Measurements from ENCODE around the gene EPHB4.
"Not testable (repeated sequence)": the region's sequence is repeated elsewhere in the genome, so short reads cannot be mapped to it uniquely, and the experiment has no call there.

EPHB4 gene

DNA sequence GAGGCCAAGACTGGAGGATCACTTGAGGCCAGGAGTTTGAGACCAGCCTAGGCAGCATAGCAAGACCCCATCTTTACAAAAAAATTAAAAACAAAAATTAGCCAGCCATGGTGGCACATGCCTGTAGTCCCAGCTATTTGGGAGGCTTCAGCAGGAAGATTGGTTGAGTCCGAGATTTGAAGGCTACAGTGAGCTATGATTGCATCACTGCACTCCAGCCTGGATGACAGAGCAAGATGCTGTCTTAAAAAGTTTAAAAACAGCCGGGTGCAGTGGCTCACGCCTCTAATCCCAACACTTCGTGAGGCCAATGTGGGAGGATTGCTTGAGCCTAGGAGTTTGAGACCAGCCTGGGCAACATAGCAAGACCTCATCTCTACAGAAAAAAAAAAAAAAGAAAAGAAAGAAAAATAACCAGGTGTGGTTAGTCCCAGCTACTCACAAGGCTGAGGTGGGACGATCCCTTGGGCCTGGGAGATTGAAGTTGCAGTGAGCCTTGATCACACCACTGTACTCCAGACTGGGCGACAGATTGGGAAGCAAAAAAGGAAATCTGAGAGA is 49.2 kb downstream of the EPHB4 start:
- H3K4me1 ChIP-seq (ENCODE audit: control insufficient read depth in 1 of 2, insufficient read depth in 2 of 2, low read length in 2 of 2), result no peaks in the 10 kb centered on the region
- H3K27me3 ChIP-seq (ENCODE audit: low read depth, low read length), result no peaks in the 10 kb centered on the region
- no peaks in the 10 kb centered on the region for H3K9me3 ChIP-seq (ENCODE audit: control insufficient read depth in 1 of 2, low read length in 2 of 2)
- H3K36me3 ChIP-seq (ENCODE audit: control insufficient read depth in 1 of 2, insufficient read depth in 2 of 2, low read length in 2 of 2), result no peaks in the 10 kb centered on the region
- H3K27ac ChIP-seq (ENCODE audit: low read length), result no peak overlapping the region
- H3K4me3 ChIP-seq (ENCODE audit: low read depth in 1 of 2, low read length in 2 of 2), result no peak overlapping the region

DNA sequence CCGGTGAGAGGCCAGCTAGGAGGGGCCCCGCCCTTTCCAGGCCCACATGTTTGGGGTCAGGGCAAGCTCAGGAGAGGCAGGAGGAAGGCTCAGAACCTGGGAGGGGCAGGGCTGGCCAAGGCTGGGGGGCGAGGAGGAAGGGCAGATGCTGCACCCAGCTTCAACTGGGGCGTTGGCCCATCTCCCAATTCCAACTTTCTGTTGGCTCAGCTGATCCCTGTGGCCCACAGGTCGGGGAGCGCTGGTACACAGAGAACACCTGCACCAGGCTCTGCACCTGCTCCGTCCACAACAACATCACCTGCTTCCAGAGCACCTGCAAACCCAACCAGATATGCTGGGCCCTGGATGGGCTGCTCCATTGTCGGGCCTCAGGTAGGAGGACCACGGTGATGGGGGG is 53.8 kb downstream of the EPHB4 start:
- Histone ChIP-seq H3K9me3 (ENCODE audit: control insufficient read depth in 1 of 2, low read length in 2 of 2) (no peaks in the 10 kb centered on the region), H3K36me3 (ENCODE audit: control insufficient read depth in 1 of 2, insufficient read depth in 2 of 2, low read length in 2 of 2) (no peaks in the 10 kb centered on the region), H3K27me3 (ENCODE audit: low read depth, low read length) (no peaks in the 10 kb centered on the region), H3K27ac (ENCODE audit: low read length) (no peak overlapping the region), H3K4me1 (ENCODE audit: control insufficient read depth in 1 of 2, insufficient read depth in 2 of 2, low read length in 2 of 2) (no peaks in the 10 kb centered on the region), H3K4me3 (ENCODE audit: low read depth in 1 of 2, low read length in 2 of 2) (no peak overlapping the region)

DNA sequence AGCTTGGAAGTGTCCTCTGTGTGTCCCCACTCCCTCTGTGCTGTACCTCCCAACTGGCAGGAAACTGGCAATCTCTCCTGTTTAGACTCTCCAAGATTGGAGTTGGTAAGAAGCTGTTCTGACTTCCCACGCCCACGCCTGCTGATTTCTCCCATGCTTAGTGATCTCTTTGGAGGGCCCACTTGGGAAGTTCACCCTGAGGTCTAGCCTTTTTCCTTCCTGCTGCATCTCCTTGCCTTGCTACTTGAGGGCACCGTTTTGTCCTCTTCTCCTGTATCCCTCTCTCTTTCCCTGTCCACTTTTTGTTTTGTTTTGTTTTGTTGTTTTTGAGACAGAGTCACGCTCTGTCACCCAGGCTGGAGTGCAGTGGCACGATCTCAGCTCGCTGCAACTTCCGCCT is 58.5 kb downstream of the EPHB4 start:
- no peaks in the 10 kb centered on the region for H3K36me3 ChIP-seq (ENCODE audit: control insufficient read depth in 1 of 2, insufficient read depth in 2 of 2, low read length in 2 of 2)
- no peaks in the 10 kb centered on the region for H3K9me3 ChIP-seq (ENCODE audit: control insufficient read depth in 1 of 2, low read length in 2 of 2)
- no peak overlapping the region for H3K4me3 ChIP-seq (ENCODE audit: low read depth in 1 of 2, low read length in 2 of 2)
- no peaks in the 10 kb centered on the region for H3K4me1 ChIP-seq (ENCODE audit: control insufficient read depth in 1 of 2, insufficient read depth in 2 of 2, low read length in 2 of 2)
- no peak overlapping the region for H3K27ac ChIP-seq (ENCODE audit: low read length)
- no peaks in the 10 kb centered on the region for H3K27me3 ChIP-seq (ENCODE audit: low read depth, low read length)

DNA sequence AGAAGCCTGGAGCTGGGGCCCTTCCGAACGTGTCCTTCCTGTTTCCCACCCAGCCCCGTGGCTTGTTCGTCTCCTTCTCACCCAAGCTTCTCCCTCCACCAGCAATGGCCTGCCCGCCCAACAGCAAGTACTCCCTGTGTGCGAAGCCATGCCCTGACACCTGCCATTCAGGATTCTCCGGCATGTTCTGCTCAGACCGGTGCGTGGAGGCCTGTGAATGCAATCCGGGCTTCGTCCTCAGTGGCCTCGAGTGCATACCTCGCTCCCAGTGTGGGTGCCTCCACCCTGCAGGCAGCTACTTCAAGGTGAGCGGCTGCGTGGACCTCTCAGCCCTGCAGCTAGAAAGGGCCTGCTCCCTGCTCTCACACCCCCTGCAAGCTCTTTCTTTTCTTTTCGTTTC is 62.1 kb downstream of the EPHB4 start:
- Histone ChIP-seq H3K9me3 (ENCODE audit: control insufficient read depth in 1 of 2, low read length in 2 of 2) (no peaks in the 10 kb centered on the region), H3K27me3 (ENCODE audit: low read depth, low read length) (no peaks in the 10 kb centered on the region), H3K4me3 (ENCODE audit: low read depth in 1 of 2, low read length in 2 of 2) (no peak overlapping the region), H3K36me3 (ENCODE audit: control insufficient read depth in 1 of 2, insufficient read depth in 2 of 2, low read length in 2 of 2) (no peaks in the 10 kb centered on the region), H3K4me1 (ENCODE audit: control insufficient read depth in 1 of 2, insufficient read depth in 2 of 2, low read length in 2 of 2) (no peaks in the 10 kb centered on the region), H3K27ac (ENCODE audit: low read length) (no peak overlapping the region)

DNA sequence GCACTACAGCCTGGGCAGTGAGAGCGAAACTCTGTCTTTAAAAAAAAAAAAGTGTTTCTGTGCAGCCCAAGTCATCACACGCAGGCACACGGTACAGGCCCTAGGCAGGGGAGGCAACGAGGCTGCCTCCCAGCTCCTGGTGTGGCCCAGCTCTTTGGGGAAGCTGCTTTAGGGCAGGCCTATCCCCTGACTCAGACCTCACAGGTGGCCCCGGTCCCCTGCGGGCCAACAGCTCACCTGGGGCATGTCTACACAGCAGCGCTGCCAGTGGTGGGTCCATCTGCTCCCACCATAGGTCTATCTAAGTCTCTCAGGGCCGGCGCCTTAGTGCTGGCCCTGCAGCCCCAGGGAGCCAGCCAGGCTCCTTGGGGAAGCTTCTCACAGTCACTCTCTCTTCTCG is 62.5 kb downstream of the EPHB4 start:
- H3K27me3 ChIP-seq (ENCODE audit: low read depth, low read length), result no peaks in the 10 kb centered on the region
- H3K36me3 ChIP-seq (ENCODE audit: control insufficient read depth in 1 of 2, insufficient read depth in 2 of 2, low read length in 2 of 2), result no peaks in the 10 kb centered on the region
- no peak overlapping the region for H3K4me3 ChIP-seq (ENCODE audit: low read depth in 1 of 2, low read length in 2 of 2)
- H3K9me3 ChIP-seq (ENCODE audit: control insufficient read depth in 1 of 2, low read length in 2 of 2), result no peaks in the 10 kb centered on the region
- H3K27ac ChIP-seq (ENCODE audit: low read length), result no peak overlapping the region
- H3K4me1 ChIP-seq (ENCODE audit: control insufficient read depth in 1 of 2, insufficient read depth in 2 of 2, low read length in 2 of 2), result no peaks in the 10 kb centered on the region

DNA sequence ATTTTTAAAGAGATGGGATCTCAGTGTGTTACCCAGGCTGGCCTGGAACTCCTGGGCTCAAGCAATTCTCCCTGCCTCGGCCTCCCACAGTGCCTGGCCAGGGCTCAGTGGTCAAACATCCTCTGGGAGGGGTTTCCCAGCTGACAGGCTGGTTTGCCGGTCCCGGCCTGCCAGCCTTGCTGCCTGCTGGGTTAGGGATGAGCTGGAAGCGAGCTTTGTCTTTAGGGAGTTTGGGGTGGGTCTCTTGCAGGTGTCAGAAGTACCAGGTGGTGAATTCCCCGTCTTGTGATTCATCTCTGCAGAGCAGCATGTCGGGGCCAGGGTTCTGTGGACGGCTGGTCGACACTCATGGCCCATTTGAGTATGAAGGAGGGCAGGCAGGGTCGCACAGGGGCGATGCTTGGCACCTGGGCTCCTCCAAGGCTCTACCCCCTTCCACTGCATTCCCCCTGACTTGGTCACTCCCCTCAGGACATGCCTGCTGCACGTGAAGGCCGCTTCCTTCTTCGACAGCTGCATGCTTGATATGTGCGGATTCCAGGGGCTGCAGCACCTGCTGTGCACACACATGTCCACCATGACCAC is 63.7 kb downstream of the EPHB4 start:
- Histone ChIP-seq H3K27me3 (ENCODE audit: low read depth, low read length) (no peaks in the 10 kb centered on the region), H3K4me1 (ENCODE audit: control insufficient read depth in 1 of 2, insufficient read depth in 2 of 2, low read length in 2 of 2) (no peaks in the 10 kb centered on the region), H3K4me3 (ENCODE audit: low read depth in 1 of 2, low read length in 2 of 2) (no peak overlapping the region), H3K9me3 (ENCODE audit: control insufficient read depth in 1 of 2, low read length in 2 of 2) (no peaks in the 10 kb centered on the region), H3K36me3 (ENCODE audit: control insufficient read depth in 1 of 2, insufficient read depth in 2 of 2, low read length in 2 of 2) (no peaks in the 10 kb centered on the region), H3K27ac (ENCODE audit: low read length) (no peak overlapping the region)

DNA sequence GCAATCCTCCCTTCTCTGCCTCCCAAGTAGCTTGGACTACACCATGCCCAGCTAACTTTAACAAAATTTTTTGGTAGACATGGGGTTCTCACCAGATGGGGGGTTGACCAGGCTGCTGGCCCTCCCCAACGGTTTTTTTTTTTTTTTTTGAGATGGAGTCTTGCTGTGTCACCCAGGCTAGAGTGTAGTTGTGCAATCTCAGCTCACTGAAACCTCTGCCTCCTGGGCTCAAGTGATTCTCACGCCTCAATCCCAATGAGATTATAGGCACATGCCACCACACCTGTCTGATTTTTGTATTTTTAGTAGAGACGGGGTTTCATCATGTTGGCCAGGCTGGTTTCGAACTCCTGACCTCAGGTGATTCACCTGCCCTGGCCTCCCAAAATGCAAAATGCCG is 64.5 kb downstream of the EPHB4 start:
- not testable (repeated sequence) for H3K27ac ChIP-seq (ENCODE audit: low read length); H3K4me1 ChIP-seq (ENCODE audit: control insufficient read depth in 1 of 2, insufficient read depth in 2 of 2, low read length in 2 of 2); H3K27me3 ChIP-seq (ENCODE audit: low read depth, low read length); H3K9me3 ChIP-seq (ENCODE audit: control insufficient read depth in 1 of 2, low read length in 2 of 2); H3K36me3 ChIP-seq (ENCODE audit: control insufficient read depth in 1 of 2, insufficient read depth in 2 of 2, low read length in 2 of 2); H3K4me3 ChIP-seq (ENCODE audit: low read depth in 1 of 2, low read length in 2 of 2)

DNA sequence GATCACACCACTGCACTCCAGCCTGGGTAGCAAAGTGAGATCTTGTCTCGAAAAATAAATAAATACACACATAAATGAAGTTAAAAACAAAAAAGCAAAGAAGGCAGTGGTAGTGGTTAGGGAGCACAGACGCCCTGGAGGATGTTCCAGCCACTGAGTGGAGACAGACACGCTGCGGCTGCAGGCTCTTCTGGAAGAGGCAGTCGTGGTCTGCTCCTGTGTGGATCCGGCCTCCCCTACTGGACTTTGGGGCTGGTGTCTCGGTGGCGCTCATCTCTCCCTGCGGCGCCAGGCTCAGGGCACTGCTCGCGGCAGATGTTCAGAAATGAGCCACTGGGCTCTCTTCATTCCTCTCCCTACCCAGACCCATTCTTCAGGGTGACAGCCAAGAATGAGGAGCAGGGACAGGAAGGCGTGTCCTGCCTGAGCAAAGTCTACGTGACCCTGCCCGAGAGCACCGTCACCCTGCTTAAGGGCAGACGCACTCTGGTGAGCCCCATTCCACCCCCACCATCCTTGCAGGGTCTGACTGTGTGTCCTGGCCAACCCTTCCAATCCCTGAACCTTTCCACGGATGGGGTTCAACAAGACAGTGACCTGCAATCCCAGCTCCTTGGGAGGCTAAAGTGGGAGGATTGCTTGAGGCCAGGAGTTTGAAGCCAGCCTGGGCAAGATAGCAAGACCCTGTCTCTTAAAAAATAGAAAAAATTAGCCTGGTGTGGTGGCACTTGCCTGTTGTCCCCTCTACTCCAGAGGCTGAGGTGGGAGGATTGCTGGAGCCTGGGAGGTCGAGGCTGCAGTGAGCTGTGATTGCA is 67.8 kb downstream of the EPHB4 start:
- Histone ChIP-seq H3K27me3 (ENCODE audit: low read depth, low read length) (no peaks in the 10 kb centered on the region), H3K4me3 (ENCODE audit: low read depth in 1 of 2, low read length in 2 of 2) (no peak overlapping the region), H3K27ac (ENCODE audit: low read length) (no peak overlapping the region), H3K36me3 (ENCODE audit: control insufficient read depth in 1 of 2, insufficient read depth in 2 of 2, low read length in 2 of 2) (no peaks in the 10 kb centered on the region), H3K4me1 (ENCODE audit: control insufficient read depth in 1 of 2, insufficient read depth in 2 of 2, low read length in 2 of 2) (no peaks in the 10 kb centered on the region), H3K9me3 (ENCODE audit: control insufficient read depth in 1 of 2, low read length in 2 of 2) (no peaks in the 10 kb centered on the region)

DNA sequence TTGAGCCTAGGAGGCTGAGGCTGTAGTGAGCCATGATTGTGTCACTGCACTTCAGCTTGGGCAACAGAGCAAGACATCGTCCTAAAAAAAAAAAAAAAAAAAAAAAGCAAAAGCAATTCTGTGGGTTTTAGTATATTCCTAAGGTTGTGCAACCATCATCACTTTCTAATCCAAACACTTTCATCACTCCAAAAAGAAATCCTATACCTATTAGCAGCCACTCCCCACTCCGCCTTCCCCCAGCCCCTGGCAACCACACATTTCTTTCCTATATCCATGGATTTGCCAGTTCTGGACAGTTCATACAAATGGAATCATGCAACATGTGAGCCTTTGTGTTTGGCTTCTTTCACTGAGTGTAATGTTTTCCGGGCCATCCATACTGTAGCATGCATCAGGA is 73.6 kb downstream of the EPHB4 start:
- no peaks in the 10 kb centered on the region for H3K36me3 ChIP-seq (ENCODE audit: control insufficient read depth in 1 of 2, insufficient read depth in 2 of 2, low read length in 2 of 2)
- no peaks in the 10 kb centered on the region for H3K27me3 ChIP-seq (ENCODE audit: low read depth, low read length)
- H3K27ac ChIP-seq (ENCODE audit: low read length), result no peak overlapping the region
- H3K4me1 ChIP-seq (ENCODE audit: control insufficient read depth in 1 of 2, insufficient read depth in 2 of 2, low read length in 2 of 2), result no peaks in the 10 kb centered on the region
- no peaks in the 10 kb centered on the region for H3K9me3 ChIP-seq (ENCODE audit: control insufficient read depth in 1 of 2, low read length in 2 of 2)
- no peak overlapping the region for H3K4me3 ChIP-seq (ENCODE audit: low read depth in 1 of 2, low read length in 2 of 2)

DNA sequence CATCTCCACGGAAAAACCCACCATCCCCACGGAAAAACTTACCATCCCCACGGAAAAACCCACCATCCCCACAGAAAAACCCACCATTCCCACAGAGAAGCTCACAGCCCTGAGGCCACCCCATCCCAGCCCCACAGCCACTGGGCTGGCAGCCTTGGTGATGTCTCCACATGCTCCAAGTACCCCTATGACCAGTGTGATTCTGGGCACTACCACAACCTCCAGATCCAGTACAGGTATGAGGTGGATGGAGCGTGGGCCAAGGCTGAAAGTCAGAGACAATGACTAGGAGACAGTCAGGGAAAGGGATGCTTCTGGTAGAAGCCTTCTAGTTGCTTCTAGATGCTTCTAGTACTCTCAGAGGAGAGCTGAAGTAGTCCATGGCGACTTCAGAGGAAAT is 74.3 kb downstream of the EPHB4 start:
- no peak overlapping the region for H3K27ac ChIP-seq (ENCODE audit: low read length)

More for the DNA sequence above, 74.3 kb downstream of the EPHB4 start:
- Histone ChIP-seq H3K9me3 (ENCODE audit: control insufficient read depth in 1 of 2, low read length in 2 of 2) (no peaks in the 10 kb centered on the region), H3K27me3 (ENCODE audit: low read depth, low read length) (no peaks in the 10 kb centered on the region), H3K4me1 (ENCODE audit: control insufficient read depth in 1 of 2, insufficient read depth in 2 of 2, low read length in 2 of 2) (no peaks in the 10 kb centered on the region), H3K4me3 (ENCODE audit: low read depth in 1 of 2, low read length in 2 of 2) (no peak overlapping the region), H3K36me3 (ENCODE audit: control insufficient read depth in 1 of 2, insufficient read depth in 2 of 2, low read length in 2 of 2) (no peaks in the 10 kb centered on the region)

Data from muscle layer of duodenum (tissue), 2 donors.